ENCODE data around the gene MT1F.

MT1F gene

GRCh38 chr16:56625140-56625942 is 32.4 kb upstream of the MT1F start, which contains the start of gene MT1E:
MT1E (plus strand) TSS chr16:56625781; CDS start chr16:56625852, 71 bp downstream.
- peak within 1 kb of the TSS; percentile 51 for H3K4me3 ChIP-seq (ENCODE audit: low read depth, low read length)

GRCh38 chr16:56625943-56626654 is 31.7 kb upstream of the MT1F start:
- H3K4me3 ChIP-seq (ENCODE audit: low read depth, low read length) = peak overlapping the region; percentile 25

- H3K4me3 ChIP-seq (ENCODE audit: low read depth, low read length) = no peak overlapping the region
Observed at GRCh38 chr16:56626685-56627084, 31.1 kb upstream of the MT1F start.

GRCh38 chr16:56628486-56629350 is 29.0 kb upstream of the MT1F start:
- no peak overlapping the region for H3K4me3 ChIP-seq (ENCODE audit: low read depth, low read length)

- no peak overlapping the region for H3K4me3 ChIP-seq (ENCODE audit: low read depth, low read length)
Observed at GRCh38 chr16:56629531-56629930, 28.2 kb upstream of the MT1F start.

GRCh38 chr16:56630134-56630533 is 27.6 kb upstream of the MT1F start:
- H3K4me3 ChIP-seq (ENCODE audit: low read depth, low read length) = no peak overlapping the region

GRCh38 chr16:56631197-56631596 is 26.6 kb upstream of the MT1F start:
- H3K4me3 ChIP-seq (ENCODE audit: low read depth, low read length) = no peak overlapping the region

- peak overlapping the region; percentile 30 for H3K4me3 ChIP-seq (ENCODE audit: low read depth, low read length)
Observed at GRCh38 chr16:56631832-56632155, 26.0 kb upstream of the MT1F start.

- peak within 1 kb of the TSS; percentile 30 for H3K4me3 ChIP-seq (ENCODE audit: low read depth, low read length)
Observed at GRCh38 chr16:56632156-56632847, 25.5 kb upstream of the MT1F start, which contains the start of gene MT1M. MT1M (plus strand) TSS chr16:56632659; CDS start chr16:56632732, 73 bp downstream.

GRCh38 chr16:56632848-56633365 is 24.9 kb upstream of the MT1F start:
- peak overlapping the region; percentile 30 for H3K4me3 ChIP-seq (ENCODE audit: low read depth, low read length)

- no peak overlapping the region for H3K4me3 ChIP-seq (ENCODE audit: low read depth, low read length)
Observed at GRCh38 chr16:56633535-56633934, 24.2 kb upstream of the MT1F start.

GRCh38 chr16:56634715-56635440 is 22.9 kb upstream of the MT1F start:
- H3K4me3 ChIP-seq (ENCODE audit: low read depth, low read length) = no peak overlapping the region

GRCh38 chr16:56635441-56635967 is 22.3 kb upstream of the MT1F start:
- H3K4me3 ChIP-seq (ENCODE audit: low read depth, low read length) = no peak overlapping the region

GRCh38 chr16:56636616-56637413 is 20.9 kb upstream of the MT1F start:
- no peak overlapping the region for H3K4me3 ChIP-seq (ENCODE audit: low read depth, low read length)

- H3K4me3 ChIP-seq (ENCODE audit: low read depth, low read length) = peak within 1 kb of the TSS; percentile 28
Observed at GRCh38 chr16:56637814-56638750, 19.7 kb upstream of the MT1F start, which contains the start of gene MT1A. MT1A (plus strand) TSS chr16:56638666; CDS start chr16:56638739, 73 bp downstream.

- H3K4me3 ChIP-seq (ENCODE audit: low read depth, low read length) = no peak overlapping the region
Observed at GRCh38 chr16:56639045-56639444, 18.7 kb upstream of the MT1F start.

GRCh38 chr16:56640076-56640475 is 17.7 kb upstream of the MT1F start:
- H3K4me3 ChIP-seq (ENCODE audit: low read depth, low read length) = no peak overlapping the region
